ENCODE results near the gene USP14. TPM values are rescaled to one million over a fixed set of nuclear protein-coding genes. Genes with fewer than 3 reads are reported as not detected.
A peak's percentile ranks its signal among the peaks of the same experiment; 100 is the strongest.

Gene USP14
- total RNA-seq, 6 donors from 2014 or later: 11.5 to 41.2 (median 33.0) TPM

DNA sequence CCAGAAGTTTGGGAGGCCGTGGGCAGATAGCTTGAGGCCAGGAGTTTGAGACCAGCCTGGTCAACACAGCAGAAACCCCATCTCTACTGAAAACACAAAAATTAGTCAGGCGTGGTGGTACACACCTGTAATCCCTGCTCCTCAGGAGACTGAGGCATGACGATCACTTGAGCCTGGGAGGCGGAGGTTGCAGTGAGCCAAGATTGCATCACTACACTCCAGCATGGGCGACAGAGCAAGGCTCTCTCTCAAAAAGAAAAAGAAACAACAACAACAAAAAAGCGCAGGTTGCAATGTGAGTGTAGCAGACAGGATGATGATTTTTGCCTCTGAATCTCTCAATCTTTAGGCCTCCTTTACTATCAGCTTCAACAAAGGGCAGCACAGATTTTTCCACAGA is 2.7 kb upstream of the USP14 start:
- DNase-seq (no peak), ATAC-seq (ENCODE audit: low FRiP score in 2 of 2) (no peak)
- Histone ChIP-seq H3K27ac (no peak overlapping the region), H3K4me1 (peaks cover 14 to 18% (median 16%) of the 10 kb centered on the region in 4 donors), H3K27me3 (no peaks in the 10 kb centered on the region), H3K9me3 (no peaks in the 10 kb centered on the region), H3K36me3 (no peaks in the 10 kb centered on the region), H3K4me3 (no peak overlapping the region)
- TF ChIP-seq POLR2AphosphoS5 (IDR thresholded peaks at IDR 0.05) (no peak), EP300 (IDR thresholded peaks at IDR 0.05) (no peak), POLR2A (IDR thresholded peaks at IDR 0.05) (no peak)
- TF ChIP-seq, protein P1, sequence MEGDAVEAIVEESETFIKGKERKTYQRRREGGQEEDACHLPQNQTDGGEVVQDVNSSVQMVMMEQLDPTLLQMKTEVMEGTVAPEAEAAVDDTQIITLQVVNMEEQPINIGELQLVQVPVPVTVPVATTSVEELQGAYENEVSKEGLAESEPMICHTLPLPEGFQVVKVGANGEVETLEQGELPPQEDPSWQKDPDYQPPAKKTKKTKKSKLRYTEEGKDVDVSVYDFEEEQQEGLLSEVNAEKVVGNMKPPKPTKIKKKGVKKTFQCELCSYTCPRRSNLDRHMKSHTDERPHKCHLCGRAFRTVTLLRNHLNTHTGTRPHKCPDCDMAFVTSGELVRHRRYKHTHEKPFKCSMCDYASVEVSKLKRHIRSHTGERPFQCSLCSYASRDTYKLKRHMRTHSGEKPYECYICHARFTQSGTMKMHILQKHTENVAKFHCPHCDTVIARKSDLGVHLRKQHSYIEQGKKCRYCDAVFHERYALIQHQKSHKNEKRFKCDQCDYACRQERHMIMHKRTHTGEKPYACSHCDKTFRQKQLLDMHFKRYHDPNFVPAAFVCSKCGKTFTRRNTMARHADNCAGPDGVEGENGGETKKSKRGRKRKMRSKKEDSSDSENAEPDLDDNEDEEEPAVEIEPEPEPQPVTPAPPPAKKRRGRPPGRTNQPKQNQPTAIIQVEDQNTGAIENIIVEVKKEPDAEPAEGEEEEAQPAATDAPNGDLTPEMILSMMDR (IDR thresholded peaks at IDR 0.05): no peak
- WGBS, 2 donors: 77 to 86% methylated on average over 6 of the region's 6 CpGs

DNA sequence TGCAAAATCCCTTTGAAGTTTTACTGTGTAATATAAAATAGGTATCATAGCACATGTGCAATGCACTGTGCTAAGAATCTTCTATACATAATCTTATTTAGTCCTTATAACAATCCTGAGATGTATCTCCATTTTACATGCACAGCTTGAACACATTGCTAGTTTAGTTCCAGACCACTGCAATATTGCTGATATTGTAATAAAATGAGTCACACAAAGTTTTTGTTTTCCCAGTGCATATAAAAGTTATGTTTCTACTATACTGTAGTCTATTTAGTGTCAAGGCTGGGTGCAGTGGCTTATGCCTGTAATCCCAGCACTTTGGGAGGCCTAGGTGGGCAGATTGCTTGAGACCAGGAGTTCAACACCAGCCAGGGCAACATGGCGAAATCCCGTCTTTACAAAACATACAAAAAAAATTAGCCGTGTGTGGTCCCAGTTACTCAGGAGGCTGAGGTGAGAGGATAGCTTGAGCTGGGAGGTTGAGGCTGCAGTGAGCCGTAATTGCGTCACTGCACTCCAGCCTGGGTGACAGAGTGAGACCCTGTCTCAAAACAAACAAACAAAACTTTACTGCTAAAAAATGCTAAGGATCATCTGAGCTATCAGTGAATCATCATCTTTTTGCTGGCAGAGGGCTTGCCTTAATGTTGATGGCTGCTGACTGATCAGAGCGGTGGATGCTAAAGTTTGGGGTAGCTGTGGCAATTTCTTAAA is 1.7 kb upstream of the USP14 start:
- H3K9me3 ChIP-seq: no peaks in the 10 kb centered on the region
- H3K4me3 ChIP-seq: no peak overlapping the region
- H3K27ac ChIP-seq: no peak overlapping the region
- no peak for DNase-seq
- 90 to 93% methylated on average over 6 of the region's 6 CpGs for WGBS, 2 donors
- peaks cover 14 to 22% (median 18%) of the 10 kb centered on the region in 4 donors for H3K4me1 ChIP-seq
- no peaks in the 10 kb centered on the region for H3K36me3 ChIP-seq
- H3K27me3 ChIP-seq: no peaks in the 10 kb centered on the region
- no peak for TF ChIP-seq EP300 (IDR thresholded peaks at IDR 0.05)
- no peak for TF ChIP-seq POLR2AphosphoS5 (IDR thresholded peaks at IDR 0.05)
- ATAC-seq (ENCODE audit: low FRiP score in 2 of 2): no peak

DNA sequence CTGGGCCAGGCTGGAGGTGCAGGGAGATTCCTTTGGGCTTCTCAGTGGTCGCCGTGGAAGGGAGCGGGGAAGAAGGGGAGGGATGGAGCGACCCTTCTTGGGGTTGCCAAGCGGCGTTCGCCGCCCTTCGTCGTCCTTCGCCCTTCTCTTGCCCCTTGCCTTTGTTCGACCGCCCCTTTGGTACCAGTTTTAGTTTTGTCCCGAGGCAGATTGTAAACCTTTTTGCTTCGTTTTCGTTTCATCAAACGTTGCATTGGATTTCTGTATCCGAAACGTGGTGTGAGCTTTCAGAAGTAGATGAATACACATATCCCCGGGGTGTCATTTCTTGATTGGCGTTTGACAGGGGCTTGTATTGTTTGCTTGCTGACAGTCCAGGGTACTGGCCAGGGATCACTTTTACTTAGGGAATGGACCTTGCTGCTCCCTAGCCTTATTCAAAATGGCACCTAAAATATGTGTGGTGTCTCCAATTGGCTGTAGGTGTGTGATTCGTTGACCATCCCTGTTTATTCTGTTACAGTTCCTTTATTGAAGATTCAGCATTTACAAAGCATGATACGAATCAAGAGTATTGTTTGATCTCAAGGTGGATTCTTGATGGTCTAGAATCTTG is 788 bp downstream of the USP14 start:
- no peak for ATAC-seq (ENCODE audit: low FRiP score in 2 of 2)
- no peak for DNase-seq
- H3K4me1 ChIP-seq: peaks cover 14 to 22% (median 18%) of the 10 kb centered on the region in 4 donors
- peak overlapping the region; percentile 30 to 99 (median 88) for H3K4me3 ChIP-seq
- H3K9me3 ChIP-seq: no peaks in the 10 kb centered on the region
- H3K27ac ChIP-seq: peak overlapping the region; percentile 81 to 93 (median 92)
- peaks cover 0 to 10% (median under 1%) of the 10 kb centered on the region in 4 donors for H3K36me3 ChIP-seq
- TF ChIP-seq EP300 (IDR thresholded peaks at IDR 0.05): no peak
- no peak for TF ChIP-seq POLR2AphosphoS5 (IDR thresholded peaks at IDR 0.05)
- TF ChIP-seq POLR2A (IDR thresholded peaks at IDR 0.05): no peak
- TF ChIP-seq, protein P1 (IDR thresholded peaks at IDR 0.05): no peak
- 2 to 3% methylated on average over 23 of the region's 23 CpGs for WGBS, 2 donors
- no peaks in the 10 kb centered on the region for H3K27me3 ChIP-seq

DNA sequence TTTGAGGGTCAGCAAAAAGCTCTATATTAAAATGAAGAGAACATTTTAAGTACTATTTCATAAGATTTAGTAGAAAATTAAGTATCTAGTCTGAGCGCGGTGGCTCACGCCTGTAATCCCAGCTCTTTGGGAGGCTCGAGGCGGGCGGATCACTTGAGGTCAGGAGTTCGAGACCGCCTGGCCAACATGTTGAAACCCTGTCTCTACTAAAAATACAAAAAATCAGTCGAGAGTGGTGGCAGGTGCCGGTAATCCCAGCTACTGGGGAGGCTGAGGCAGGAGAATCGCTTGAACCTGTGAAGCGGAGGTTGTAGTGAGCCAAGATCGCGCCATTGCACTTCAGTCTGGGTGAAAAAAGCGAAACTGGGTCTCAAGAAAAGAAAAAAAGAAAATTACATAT is 1.6 kb downstream of the USP14 start:
- peaks cover 14 to 22% (median 18%) of the 10 kb centered on the region in 4 donors for H3K4me1 ChIP-seq
- peaks cover 2 to 18% (median 8%) of the 10 kb centered on the region in 4 donors for H3K36me3 ChIP-seq
- peak overlapping the region in 1 of 4 donors; percentile 85 for H3K4me3 ChIP-seq
- 92 to 96% methylated on average over 15 of the region's 15 CpGs for WGBS, 2 donors
- ATAC-seq (ENCODE audit: low FRiP score in 2 of 2) (no peak), DNase-seq (no peak)
- H3K27me3 ChIP-seq: no peaks in the 10 kb centered on the region
- no peak overlapping the region for H3K27ac ChIP-seq
- no peaks in the 10 kb centered on the region for H3K9me3 ChIP-seq
- TF ChIP-seq EP300 (IDR thresholded peaks at IDR 0.05): no peak
- TF ChIP-seq, protein P1 (IDR thresholded peaks at IDR 0.05): no peak
- no peak for TF ChIP-seq POLR2AphosphoS5 (IDR thresholded peaks at IDR 0.05)
- TF ChIP-seq POLR2A (IDR thresholded peaks at IDR 0.05): no peak

DNA sequence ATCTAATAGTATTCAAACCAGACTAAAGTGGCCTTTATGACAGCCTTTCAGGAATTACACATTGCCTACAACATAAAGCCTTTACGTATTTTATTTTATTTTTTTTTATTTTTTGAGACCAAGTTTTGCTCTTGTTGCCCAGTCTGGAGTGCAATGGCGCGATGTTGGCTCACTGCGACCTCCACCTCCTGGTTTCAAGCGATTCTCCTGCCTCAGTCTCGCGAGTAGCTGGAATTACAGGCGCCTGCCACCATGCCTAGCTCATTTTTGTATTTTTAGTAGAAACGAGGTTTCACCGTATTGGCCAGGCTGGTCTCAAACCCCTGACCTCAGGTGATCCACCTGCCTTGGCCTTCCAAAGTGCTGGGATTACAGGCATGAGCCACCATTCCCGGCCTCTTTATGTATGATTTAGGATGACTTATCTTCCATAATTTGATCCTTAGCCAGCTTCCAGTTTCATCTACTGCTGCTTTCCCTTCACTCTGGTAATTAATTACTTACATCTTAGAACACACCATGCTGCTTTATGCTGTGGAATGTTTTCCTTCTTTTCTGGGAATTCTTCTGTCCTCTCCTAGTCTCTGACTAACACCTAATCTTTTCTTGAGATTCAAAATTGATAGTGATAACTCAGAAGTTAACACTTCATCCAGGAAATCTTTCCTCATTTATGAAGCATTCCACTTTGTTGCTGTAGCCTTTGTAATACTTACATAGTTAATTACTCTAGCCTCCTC is 2.6 kb downstream of the USP14 start:
- ATAC-seq (ENCODE audit: low FRiP score in 2 of 2): no peak
- peaks cover 2 to 28% (median 9%) of the 10 kb centered on the region in 4 donors for H3K36me3 ChIP-seq
- no peak overlapping the region for H3K4me3 ChIP-seq
- H3K27me3 ChIP-seq: no peaks in the 10 kb centered on the region
- WGBS, 2 donors: 92 to 93% methylated on average over 11 of the region's 11 CpGs
- no peaks in the 10 kb centered on the region for H3K9me3 ChIP-seq
- no peak overlapping the region for H3K27ac ChIP-seq
- TF ChIP-seq POLR2AphosphoS5 (IDR thresholded peaks at IDR 0.05): no peak
- TF ChIP-seq, protein P1 (IDR thresholded peaks at IDR 0.05): no peak
- no peak for TF ChIP-seq POLR2A (IDR thresholded peaks at IDR 0.05)
- no peak for TF ChIP-seq EP300 (IDR thresholded peaks at IDR 0.05)
- no peak for DNase-seq
- H3K4me1 ChIP-seq: peaks cover 14 to 22% (median 18%) of the 10 kb centered on the region in 4 donors

Data from upper lobe of left lung (tissue), 6 donors.